Esophagus squamous epithelium (tissue), 5 donors: ENCODE measurements around the gene CIB4. TPM values are rescaled to one million over a fixed set of nuclear protein-coding genes. Genes with fewer than 3 reads are reported as not detected.

ENCODE experiments used
- DNase-seq: peaks from one replicate; lab custom pipeline; 2025; lab: John Stamatoyannopoulos, UW
- H3K27ac ChIP-seq, 4 donors: fragments of 200-600 bp; sonication (generic); one replicate each; pipeline ENCODE4 v1.5.1; 2016 to 2019; ENCODE audit warnings: mild to moderate bottlenecking in 1 of 4
- H3K27me3 ChIP-seq, 4 donors: fragments of 200-600 bp; sonication (generic); 1 replicate in 3 of 4; 2 replicates in 1 of 4; pipeline versions ENCODE4 v1.5.1 to v1.6.0; 2017 to 2021; ENCODE audit warnings: antibody characterized with exemption in 1 of 4
- H3K36me3 ChIP-seq, 3 donors: fragments of 200-600 bp; sonication (generic); one replicate each; pipeline ENCODE4 v1.5.1; 2016 to 2019
- H3K4me1 ChIP-seq, 3 donors: fragments of 200-600 bp; sonication (generic); one replicate each; pipeline ENCODE4 v1.5.1; 2017 to 2019
- H3K4me3 ChIP-seq, 4 donors: fragments of 200-600 bp; sonication (generic); 1 replicate in 3 of 4; 2 replicates in 1 of 4; pipeline ENCODE4 v1.5.1; 2016 to 2019; ENCODE audit warnings: mild to moderate bottlenecking in 2 of 4, moderate library complexity in 1 of 4
- H3K9me3 ChIP-seq, 3 donors: fragments of 200-600 bp; sonication (generic); one replicate each; pipeline ENCODE4 v1.5.1; 2016 to 2019
- CTCF ChIP-seq, 6 experiments: fragments of 450-650 bp in 4 of 6; fragments of 200-600 bp in 2 of 6; sonication (generic) in 2 of 6; IDR thresholded peaks; one replicate each; pipeline ENCODE4 v1.5.1; 2016 to 2019; ENCODE audit warnings: antibody characterized with exemption in 6 of 6, mild to moderate bottlenecking in 4 of 6, moderate library complexity in 4 of 6
- POLR2A ChIP-seq, 4 donors: fragments of 450-650 bp; IDR thresholded peaks; one replicate each; pipeline ENCODE4 v1.6.1; 2017; ENCODE audit warnings: antibody characterized with exemption in 4 of 4, mild to moderate bottlenecking in 4 of 4, moderate library complexity in 3 of 4
- WGBS, 2 donors: methylation state at CpG; one replicate each; pipeline ENCODE4 v1.1.5; 2018; 5-methylcytosine and 5-hydroxymethylcytosine counted together
- intact Hi-C: fragments of 100-400 bp; cut with DNase I; formaldehyde crosslinking; loops from one replicate; pipeline ENCODE4 v1.15.0; 2022
- total RNA-seq, 4 donors: library from RNA; depleted of rRNA; stranded (reverse); fragments of >200 nt; gene quantifications; one replicate each; pipeline ENCODE4 v1.1.0, GENCODE V29; 2016
- donor health status: DM: yes; HTN: yes; CAD: no.

The CIB4 gene
- total RNA-seq, 4 donors from 2014 or later, result 0.57 TPM; not detected in 3

GRCh38 chr2:26650713-26651469 is 9.7 kb upstream of the CIB4 start:
- no peak for TF ChIP-seq POLR2A (IDR thresholded peaks at IDR 0.05)
- no peak for TF ChIP-seq CTCF (IDR thresholded peaks at IDR 0.05)
- intact Hi-C loops, result no loop called here
- H3K9me3 ChIP-seq, result no peaks in the 10 kb centered on the region
- DNase-seq, result no peak
- whole genome bisulfite sequencing, 2 donors, result 53 to 59% methylated on average over 11 of the region's 12 CpGs
- H3K27ac ChIP-seq, result peak overlapping the region; percentile 39 to 80 (median 62)
- H3K36me3 ChIP-seq, result no peaks in the 10 kb centered on the region
- H3K27me3 ChIP-seq, result peaks cover 0 to 32% (median 0%) of the 10 kb centered on the region in 4 donors
- peaks cover 0 to 29% (median 6%) of the 10 kb centered on the region in 3 donors for H3K4me1 ChIP-seq
- H3K4me3 ChIP-seq, result no peak overlapping the region

GRCh38 chr2:26649992-26650712 is 9.0 kb upstream of the CIB4 start:
- DNase-seq, result no peak
- H3K4me3 ChIP-seq, result no peak overlapping the region
- WGBS, 2 donors, result 72 to 79% methylated on average over 12 of the region's 12 CpGs
- TF ChIP-seq POLR2A (IDR thresholded peaks at IDR 0.05) (no peak), CTCF (IDR thresholded peaks at IDR 0.05) (no peak)
- no peaks in the 10 kb centered on the region for H3K9me3 ChIP-seq
- H3K27ac ChIP-seq, result peak overlapping the region in 1 of 4 donors; percentile 80
- H3K4me1 ChIP-seq, result peaks cover 0 to 29% (median 6%) of the 10 kb centered on the region in 3 donors
- intact Hi-C loops, result no loop called here
- H3K36me3 ChIP-seq, result no peaks in the 10 kb centered on the region
- peaks cover 0 to 39% (median 0%) of the 10 kb centered on the region in 4 donors for H3K27me3 ChIP-seq

GRCh38 chr2:26649322-26649721 is 8.2 kb upstream of the CIB4 start:
- Histone ChIP-seq H3K4me1 (peaks cover 0 to 33% (median 6%) of the 10 kb centered on the region in 3 donors), H3K36me3 (no peaks in the 10 kb centered on the region), H3K9me3 (no peaks in the 10 kb centered on the region), H3K27ac (no peak overlapping the region), H3K4me3 (no peak overlapping the region), H3K27me3 (peaks cover 0 to 46% (median 0%) of the 10 kb centered on the region in 4 donors)
- DNase-seq, result no peak
- WGBS, 2 donors, result 45 to 51% methylated on average over 4 to 7 of the region's 7 CpGs
- intact Hi-C loops, result no loop called here
- TF ChIP-seq POLR2A (IDR thresholded peaks at IDR 0.05), result no peak

GRCh38 chr2:26648516-26648915 is 7.3 kb upstream of the CIB4 start:
- WGBS, 2 donors, result 64 to 68% methylated on average over 3 to 5 of the region's 6 CpGs
- no peak overlapping the region for H3K27ac ChIP-seq
- no peak for DNase-seq
- peaks cover 0 to 34% (median 6%) of the 10 kb centered on the region in 3 donors for H3K4me1 ChIP-seq
- no peaks in the 10 kb centered on the region for H3K36me3 ChIP-seq
- H3K27me3 ChIP-seq, result peaks cover 0 to 46% (median 0%) of the 10 kb centered on the region in 4 donors
- H3K4me3 ChIP-seq, result no peak overlapping the region
- H3K9me3 ChIP-seq, result no peaks in the 10 kb centered on the region
- no peak for TF ChIP-seq POLR2A (IDR thresholded peaks at IDR 0.05)
- no peak for TF ChIP-seq CTCF (IDR thresholded peaks at IDR 0.05)
- intact Hi-C loops, result no loop called here

- DNase-seq, result no peak
- 78% methylated on average over 2 of the region's 3 CpGs for WGBS, 2 donors
- H3K36me3 ChIP-seq, result no peaks in the 10 kb centered on the region
- H3K27me3 ChIP-seq, result peaks cover 0 to 46% (median 0%) of the 10 kb centered on the region in 4 donors
- H3K27ac ChIP-seq, result no peak overlapping the region
- H3K4me1 ChIP-seq, result peaks cover 0 to 31% (median 6%) of the 10 kb centered on the region in 3 donors
- intact Hi-C loops, result no loop called here
- H3K9me3 ChIP-seq, result no peaks in the 10 kb centered on the region
- no peak for TF ChIP-seq CTCF (IDR thresholded peaks at IDR 0.05)
- no peak for TF ChIP-seq POLR2A (IDR thresholded peaks at IDR 0.05)
- no peak overlapping the region for H3K4me3 ChIP-seq
Measured at GRCh38 chr2:26647981-26648380, 6.8 kb upstream of the CIB4 start.
